D721Med (cell line): ENCODE data around the gene ASTN1.

Source experiments
- DNase-seq: peaks from one replicate; pipeline ENCODE4 v3.0.0; 2011; ENCODE audit warnings: low spot score; ENCODE audit not compliant: insufficient read length
- FAIRE-seq: peaks from 2 replicates; lab custom pipeline; 2011; peaks lifted over from hg19 to GRCh38; lab: Jason Lieb, UNC
- CTCF ChIP-seq: IDR thresholded peaks from 2 replicates; pipeline ENCODE4 v1.5.1; 2012; ENCODE audit warnings: mild to moderate bottlenecking, control low read depth; ENCODE audit not compliant: insufficient read depth; ENCODE audit errors: missing control alignments

The ASTN1 gene

DNA sequence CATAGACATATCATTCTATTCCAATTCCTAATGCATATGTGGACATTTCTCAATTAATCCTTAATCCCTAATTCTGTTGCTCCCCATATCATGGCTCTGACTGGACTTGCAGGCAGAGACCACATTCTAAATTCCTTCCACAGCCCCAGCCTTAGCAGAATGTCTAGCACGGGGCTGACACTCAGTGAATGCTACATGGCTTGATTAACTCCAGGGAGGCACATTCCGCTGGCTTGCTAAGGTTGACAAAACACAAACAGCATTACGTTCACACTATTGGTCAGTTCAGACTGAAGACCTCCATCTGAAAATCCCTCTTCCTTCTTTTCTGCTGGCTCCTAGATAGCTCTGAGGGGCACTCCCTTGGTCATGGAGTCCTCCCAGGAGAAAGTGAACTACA, 119.4 kb downstream of the ASTN1 start:
- TF ChIP-seq CTCF: no peak
- FAIRE-seq: no peak

DNA sequence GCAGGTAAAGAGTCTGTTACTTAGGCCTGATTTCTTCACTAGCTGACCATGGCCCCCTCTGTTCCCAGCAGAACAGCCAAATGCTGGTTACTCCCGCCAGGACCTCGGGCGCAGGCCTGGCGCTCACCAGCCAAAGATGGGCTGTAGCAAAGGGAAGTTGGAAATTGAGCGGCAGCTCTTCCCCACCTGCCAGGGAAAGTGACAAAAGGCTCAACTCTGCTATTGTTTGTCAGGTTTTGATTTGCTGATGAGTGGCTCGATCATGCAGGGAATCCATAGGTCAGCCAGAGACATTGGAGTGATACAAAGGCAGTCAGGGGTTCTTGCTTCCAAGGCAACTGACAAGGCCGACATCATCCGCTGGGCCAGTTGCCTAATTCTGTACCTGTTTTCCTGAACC, 120.1 kb downstream of the ASTN1 start:
- DNase-seq (no peak), FAIRE-seq (no peak)
- TF ChIP-seq CTCF: no peak

More for the DNA sequence above, 119.4 kb downstream of the ASTN1 start:
- DNase-seq: no peak

DNA sequence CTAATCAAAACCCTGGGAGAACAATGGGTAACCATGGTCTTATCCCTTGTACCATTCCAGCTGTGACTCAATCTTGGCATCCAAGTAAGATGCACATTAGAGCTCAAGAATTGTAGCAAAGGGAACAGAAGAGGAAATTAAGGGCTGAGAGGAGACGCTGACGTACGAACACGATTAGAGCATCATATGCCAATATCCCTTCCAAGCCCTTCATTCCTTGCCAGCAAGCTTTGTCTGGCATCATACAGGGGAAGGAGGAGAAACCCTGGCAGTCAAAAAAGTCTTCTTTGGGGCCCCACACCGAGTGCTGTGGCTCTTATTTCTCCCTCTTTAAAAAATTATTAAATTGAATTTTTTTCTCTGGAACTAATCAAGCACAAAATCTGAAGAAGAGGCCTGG, 120.9 kb downstream of the ASTN1 start:
- no peak for DNase-seq
- TF ChIP-seq CTCF: no peak
- no peak for FAIRE-seq

- TF ChIP-seq CTCF: no peak
- FAIRE-seq (peak; percentile 6), DNase-seq (no peak)
Observed at GRCh38 chr1:177035586-177035985, 128.9 kb downstream of the ASTN1 start.

GRCh38 chr1:177033628-177034027, 130.9 kb downstream of the ASTN1 start:
- FAIRE-seq (no peak), DNase-seq (no peak)
- TF ChIP-seq CTCF: no peak

- no peak for TF ChIP-seq CTCF
- DNase-seq (no peak), FAIRE-seq (no peak)
Observed at GRCh38 chr1:177032434-177032833, 132.1 kb downstream of the ASTN1 start.

- TF ChIP-seq CTCF: no peak
- FAIRE-seq (no peak), DNase-seq (no peak)
Observed at GRCh38 chr1:177024623-177025022, 139.9 kb downstream of the ASTN1 start.
